WI38 (cell line): ENCODE measurements around the gene PLEK.
A peak's percentile ranks its signal among the peaks of the same experiment; 100 is the strongest.

Experiments used
- H3K4me3 ChIP-seq: 2 replicates; pipeline ENCODE4 v1.5.1; 2011; ENCODE audit warnings: low read depth, mild to moderate bottlenecking, control low read depth, low read length
- TF ChIP-seq, protein P1 (sequence below): IDR thresholded peaks from 2 replicates; pipeline ENCODE4 v1.5.1; 2012; ENCODE audit warnings: low read depth, mild to moderate bottlenecking, control low read depth, low read length

The PLEK gene, protein sequence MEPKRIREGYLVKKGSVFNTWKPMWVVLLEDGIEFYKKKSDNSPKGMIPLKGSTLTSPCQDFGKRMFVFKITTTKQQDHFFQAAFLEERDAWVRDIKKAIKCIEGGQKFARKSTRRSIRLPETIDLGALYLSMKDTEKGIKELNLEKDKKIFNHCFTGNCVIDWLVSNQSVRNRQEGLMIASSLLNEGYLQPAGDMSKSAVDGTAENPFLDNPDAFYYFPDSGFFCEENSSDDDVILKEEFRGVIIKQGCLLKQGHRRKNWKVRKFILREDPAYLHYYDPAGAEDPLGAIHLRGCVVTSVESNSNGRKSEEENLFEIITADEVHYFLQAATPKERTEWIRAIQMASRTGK

DNA sequence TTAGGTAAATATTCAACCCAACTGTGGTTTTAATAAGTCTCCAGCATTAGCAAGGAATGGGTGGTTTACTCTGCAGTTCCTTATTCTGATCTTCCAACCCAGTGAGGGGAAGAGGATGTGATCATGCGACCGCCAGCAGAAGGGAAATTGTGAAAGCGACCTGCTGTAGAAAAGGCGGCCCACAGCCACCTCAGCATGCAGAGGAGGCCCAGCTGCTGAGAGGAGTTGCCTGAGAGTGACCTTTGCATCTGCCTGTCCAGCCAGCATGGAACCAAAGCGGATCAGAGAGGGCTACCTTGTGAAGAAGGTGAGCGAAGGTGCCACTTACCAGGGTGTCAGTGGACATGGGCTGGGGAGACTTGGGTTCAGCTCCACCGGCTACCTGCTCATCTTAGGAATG is at the start of gene PLEK:
PLEK (plus strand) TSS at position 196 of the 400 bp plus-strand sequence; CDS start at position 266, 70 bp downstream.
- TF ChIP-seq, protein P1, sequence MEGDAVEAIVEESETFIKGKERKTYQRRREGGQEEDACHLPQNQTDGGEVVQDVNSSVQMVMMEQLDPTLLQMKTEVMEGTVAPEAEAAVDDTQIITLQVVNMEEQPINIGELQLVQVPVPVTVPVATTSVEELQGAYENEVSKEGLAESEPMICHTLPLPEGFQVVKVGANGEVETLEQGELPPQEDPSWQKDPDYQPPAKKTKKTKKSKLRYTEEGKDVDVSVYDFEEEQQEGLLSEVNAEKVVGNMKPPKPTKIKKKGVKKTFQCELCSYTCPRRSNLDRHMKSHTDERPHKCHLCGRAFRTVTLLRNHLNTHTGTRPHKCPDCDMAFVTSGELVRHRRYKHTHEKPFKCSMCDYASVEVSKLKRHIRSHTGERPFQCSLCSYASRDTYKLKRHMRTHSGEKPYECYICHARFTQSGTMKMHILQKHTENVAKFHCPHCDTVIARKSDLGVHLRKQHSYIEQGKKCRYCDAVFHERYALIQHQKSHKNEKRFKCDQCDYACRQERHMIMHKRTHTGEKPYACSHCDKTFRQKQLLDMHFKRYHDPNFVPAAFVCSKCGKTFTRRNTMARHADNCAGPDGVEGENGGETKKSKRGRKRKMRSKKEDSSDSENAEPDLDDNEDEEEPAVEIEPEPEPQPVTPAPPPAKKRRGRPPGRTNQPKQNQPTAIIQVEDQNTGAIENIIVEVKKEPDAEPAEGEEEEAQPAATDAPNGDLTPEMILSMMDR, result no peak
- no peak within 1 kb of the TSS for H3K4me3 ChIP-seq

DNA sequence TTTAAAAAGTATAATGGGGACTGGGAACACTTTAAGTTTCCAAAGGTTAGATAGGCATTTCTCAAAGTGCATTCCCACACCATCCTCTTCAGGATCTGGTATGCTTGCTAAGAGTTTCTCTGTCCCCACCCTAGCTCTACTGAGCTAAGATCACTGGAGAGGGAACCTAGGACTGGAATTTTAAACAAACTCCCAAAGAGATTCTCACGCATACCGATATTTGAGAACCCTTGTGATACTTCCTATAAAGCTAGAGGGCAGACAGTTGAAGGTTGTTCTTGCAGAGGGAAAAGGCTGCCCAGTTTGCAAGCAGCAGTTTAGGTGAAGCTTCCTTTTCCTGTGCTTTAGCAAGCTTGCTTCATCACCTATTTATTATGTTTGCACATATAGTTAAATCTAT is 49.0 kb upstream of the PLEK start:
- TF ChIP-seq, protein P1, result no peak
- no peak overlapping the region for H3K4me3 ChIP-seq

DNA sequence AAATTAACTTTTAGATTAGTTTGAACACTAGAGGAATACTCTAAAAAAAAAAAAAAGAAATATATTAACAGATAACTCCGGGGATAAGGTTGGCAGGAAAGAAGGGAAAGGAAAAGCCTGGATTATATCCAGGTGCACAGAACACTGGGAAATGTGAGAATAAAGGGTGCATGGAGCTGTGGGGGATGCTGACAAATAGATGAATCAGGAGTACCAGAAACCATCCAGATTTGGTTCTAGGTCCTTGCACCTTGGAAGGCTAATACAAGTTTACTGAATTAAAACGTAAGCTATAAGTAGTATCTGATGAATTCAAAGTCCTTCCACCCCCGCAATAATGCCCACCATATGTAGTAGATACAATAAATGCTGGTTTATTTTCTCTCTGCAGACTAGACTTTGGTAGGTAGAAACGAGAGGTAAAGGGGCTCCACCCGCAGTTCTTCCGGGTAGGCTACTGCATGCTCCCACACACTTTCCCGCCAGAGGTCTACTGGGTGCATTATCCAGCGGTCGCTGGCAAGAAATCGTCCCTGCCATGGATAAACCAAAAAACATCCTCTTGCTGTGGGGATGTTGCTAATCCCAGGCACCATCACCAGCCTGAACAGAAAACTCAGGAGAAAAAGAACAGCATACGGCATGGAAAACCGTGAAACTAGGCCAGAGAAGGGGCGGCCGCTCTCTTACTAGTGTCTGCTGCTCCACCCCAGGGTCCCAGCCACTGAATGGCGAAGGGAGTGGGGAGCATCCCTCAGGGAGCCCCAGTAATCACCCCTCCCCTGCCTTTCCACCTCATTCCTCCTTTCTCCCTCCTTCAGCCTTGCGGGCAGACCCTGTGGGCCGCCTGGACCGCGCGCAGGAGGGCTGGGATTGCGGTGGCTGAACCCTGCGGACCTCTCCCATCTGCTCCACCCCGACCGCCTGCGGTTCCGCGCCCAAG is 46.8 kb upstream of the PLEK start:
- H3K4me3 ChIP-seq, result peak overlapping the region; percentile 86
- TF ChIP-seq, protein P1, result no peak

DNA sequence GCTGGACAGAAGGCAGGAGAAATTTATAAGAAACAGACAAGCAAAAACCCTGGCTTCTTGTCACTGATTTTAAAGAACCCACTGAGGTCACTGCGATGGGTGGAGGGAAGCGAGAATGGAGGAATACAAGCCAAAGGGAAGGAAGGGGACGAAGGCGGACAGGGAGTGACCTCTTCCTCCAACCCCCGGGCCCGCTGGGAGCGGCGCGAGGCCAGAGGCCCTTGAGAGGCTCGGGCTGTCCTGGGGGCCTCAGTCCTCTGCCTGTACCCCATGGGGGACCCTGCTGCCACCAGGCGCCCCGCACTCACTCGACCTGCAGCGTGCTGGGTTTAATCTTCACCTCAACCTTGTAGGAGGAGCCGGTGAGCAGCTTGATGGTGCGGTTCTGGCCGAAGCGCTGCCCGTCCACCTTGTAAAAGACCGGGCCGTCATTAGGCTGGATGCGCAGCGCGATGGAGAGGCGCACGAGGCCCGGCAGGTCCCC is 46.1 kb upstream of the PLEK start:
- H3K4me3 ChIP-seq, result peak overlapping the region; percentile 86
- TF ChIP-seq, protein P1, result no peak

DNA sequence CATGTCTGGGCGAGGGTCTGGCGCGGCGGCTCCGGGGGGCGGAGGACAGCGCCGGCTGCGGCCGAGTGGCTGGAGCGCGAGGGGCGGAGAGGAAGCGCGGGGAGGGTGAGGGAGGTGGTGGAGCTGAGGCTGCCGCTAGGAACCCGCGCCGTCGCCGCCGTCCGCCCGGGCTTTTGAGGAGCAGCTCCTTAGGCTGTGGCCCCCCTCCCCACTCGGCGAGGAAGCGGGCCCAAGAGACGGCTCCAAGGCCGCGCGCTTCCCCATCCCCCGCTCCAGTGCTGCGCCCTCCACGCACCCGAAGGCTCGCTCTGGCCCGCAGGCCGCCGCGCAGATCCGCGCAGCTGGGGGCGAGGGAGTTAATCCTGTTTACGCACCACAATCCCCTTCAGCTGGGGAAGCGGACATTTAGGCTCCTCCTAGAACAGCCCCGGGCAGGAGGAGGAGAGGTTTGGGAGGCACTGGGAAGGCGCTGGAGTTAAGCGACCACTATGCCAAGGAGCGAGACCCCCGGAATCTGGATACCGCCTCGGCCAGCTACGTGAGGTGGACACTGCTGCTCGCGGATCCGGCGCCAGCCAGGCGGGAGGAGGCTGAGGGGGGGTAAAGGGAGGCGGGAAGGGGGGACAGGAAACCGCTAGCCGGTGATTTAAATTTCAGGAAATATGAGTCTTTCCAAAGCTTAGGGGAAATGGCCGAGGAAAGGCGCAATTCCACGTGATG is 45.5 kb upstream of the PLEK start, which contains the start of gene CNRIP1:
CNRIP1 (minus strand) TSS at position 552 of the 720 bp plus-strand sequence; CDS start at position 3, 549 bp downstream.
- TF ChIP-seq, protein P1, result no peak
- H3K4me3 ChIP-seq, result peak within 1 kb of the TSS; percentile 86

DNA sequence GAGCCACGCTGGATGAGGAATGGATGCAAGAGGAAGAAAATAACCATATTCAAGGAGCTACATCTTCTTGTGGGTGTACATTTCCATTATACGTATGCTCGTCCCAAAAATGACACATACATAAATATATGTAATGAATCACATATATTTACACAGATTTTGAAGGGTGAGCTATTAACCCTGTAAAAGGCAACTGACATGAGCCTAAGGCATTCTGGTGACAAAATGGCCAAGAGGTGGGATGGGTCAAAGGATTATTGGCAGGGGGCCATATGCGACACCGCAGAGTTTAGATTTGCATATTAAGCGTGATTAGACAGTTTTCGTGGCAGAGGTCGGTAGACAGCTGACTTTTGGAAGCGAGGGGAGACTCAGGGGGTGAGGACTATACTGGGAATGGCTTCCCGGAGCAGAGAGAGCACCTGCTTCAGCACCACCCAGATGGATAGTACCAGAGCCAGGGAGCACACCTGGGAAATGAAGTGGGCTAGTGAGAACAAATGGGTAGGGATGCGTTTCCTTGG is 44.9 kb upstream of the PLEK start:
- H3K4me3 ChIP-seq, result peak overlapping the region; percentile 86
- TF ChIP-seq, protein P1, result no peak
